GM19328 (cell line): Measurements from ENCODE around the gene SEMA4G.

Experiments used
- ATAC-seq: cut with Tn5 transposase; IDR thresholded peaks from one replicate; pipeline ENCODE4 v1.9.1; 2021; ENCODE audit warnings: mild to moderate bottlenecking, moderate library complexity; ENCODE audit not compliant: unreplicated experiment

SEMA4G gene, protein sequence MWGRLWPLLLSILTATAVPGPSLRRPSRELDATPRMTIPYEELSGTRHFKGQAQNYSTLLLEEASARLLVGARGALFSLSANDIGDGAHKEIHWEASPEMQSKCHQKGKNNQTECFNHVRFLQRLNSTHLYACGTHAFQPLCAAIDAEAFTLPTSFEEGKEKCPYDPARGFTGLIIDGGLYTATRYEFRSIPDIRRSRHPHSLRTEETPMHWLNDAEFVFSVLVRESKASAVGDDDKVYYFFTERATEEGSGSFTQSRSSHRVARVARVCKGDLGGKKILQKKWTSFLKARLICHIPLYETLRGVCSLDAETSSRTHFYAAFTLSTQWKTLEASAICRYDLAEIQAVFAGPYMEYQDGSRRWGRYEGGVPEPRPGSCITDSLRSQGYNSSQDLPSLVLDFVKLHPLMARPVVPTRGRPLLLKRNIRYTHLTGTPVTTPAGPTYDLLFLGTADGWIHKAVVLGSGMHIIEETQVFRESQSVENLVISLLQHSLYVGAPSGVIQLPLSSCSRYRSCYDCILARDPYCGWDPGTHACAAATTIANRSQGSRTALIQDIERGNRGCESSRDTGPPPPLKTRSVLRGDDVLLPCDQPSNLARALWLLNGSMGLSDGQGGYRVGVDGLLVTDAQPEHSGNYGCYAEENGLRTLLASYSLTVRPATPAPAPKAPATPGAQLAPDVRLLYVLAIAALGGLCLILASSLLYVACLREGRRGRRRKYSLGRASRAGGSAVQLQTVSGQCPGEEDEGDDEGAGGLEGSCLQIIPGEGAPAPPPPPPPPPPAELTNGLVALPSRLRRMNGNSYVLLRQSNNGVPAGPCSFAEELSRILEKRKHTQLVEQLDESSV

DNA sequence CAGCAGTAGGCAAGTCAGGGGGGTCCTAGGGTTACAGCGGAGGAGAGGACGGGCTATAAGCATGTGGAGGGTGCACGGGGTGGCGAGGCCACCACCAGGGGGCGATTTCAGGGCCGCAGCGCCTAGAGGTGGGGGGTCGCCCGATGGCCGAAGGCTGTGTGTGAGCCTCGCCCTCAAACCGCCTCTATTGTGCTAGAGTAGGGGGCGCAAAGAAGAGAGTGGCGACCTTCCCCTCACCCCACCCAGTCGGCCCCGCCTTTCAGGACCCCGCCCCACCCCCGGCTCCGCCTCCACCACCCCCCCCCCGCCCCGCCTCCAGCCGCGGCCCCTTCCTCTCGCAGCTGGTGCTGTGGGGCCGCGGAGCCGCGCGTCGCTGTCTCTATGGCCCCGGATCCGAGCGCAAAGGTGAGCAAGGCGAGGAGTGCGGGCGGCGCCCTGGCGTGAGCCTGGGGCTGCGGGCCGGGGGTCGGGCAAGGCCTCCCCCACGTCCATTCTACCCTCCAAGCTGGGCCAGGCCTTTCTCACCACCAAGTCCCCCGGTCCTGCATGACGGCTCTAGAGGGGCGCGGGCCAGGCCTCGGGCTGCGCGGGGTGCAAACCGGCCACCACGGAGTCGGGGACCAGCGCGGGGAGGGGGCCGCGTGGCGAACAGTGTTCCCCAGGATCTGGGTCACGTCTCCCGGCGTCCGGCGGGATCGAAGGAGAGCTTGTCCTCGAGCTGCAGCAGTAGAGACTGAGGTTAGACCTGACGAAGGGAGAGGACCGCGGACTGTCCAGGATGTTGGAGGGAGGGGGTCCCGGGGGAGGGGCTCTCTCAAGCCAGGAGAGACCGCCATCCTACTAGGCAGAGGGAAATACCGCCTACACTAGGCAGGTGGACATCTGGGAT is at the start of gene SEMA4G:
Gene SEMA4G, plus strand, starts transcription at position 318 of the 889 bp plus-strand sequence. CDS start 3,409 bp downstream, outside the sequence.
- no peak for ATAC-seq

DNA sequence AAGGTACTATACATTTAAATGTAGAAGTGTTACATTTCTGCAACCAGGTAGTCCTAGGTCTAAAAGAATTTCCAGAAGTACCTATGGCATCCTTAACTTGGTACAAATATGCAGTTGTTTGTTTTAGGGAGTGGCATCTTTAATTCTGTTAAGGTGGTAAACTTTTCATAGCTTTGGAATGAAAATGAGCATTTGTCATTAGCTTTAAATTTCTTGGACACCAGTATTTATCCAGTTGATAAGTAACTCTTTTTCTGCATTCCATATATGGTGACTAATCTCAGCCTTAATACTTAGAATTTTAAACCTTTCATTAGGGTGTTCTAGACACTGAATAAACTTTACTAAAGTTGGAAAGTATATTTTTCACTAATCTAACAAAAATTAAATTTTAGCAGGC is 45.7 kb upstream of the SEMA4G start:
- ATAC-seq, result no peak

DNA sequence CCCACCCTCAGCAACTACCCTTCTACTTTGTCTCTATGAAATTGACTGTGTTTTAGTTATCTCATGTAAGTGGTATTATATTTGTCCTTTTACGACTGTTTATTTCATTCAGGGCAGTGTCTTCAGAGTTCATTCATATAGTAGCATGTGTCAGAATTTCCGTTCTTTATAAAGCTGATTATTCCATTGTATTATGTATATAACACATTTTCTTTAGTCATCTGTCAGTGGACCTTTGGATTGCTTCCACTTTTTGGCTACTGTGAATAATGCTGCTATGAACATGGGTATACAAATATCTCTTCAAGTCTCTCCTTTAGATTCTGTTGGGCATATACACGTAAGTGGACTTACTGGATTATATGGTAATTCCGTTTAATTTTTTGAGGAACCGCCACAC is 42.0 kb upstream of the SEMA4G start:
- no peak for ATAC-seq

DNA sequence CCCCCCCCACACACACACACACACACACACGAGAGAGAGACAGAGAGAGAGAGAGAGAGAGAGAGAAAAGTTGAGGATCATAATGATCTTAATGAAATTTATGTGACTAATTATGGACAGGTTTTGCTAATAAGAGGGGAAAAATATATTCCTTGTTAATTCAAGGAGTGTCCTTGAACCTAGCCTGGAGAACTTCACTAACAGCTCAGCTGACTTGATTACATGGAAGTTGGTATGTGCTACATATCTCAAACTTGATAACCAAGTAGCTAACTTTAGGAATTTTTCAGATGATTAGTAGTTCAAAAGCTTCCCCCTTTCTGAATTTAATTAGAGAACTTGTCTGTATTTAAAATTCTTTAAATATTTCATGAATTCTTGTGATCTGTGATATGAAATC is 41.3 kb upstream of the SEMA4G start:
- ATAC-seq, result no peak

DNA sequence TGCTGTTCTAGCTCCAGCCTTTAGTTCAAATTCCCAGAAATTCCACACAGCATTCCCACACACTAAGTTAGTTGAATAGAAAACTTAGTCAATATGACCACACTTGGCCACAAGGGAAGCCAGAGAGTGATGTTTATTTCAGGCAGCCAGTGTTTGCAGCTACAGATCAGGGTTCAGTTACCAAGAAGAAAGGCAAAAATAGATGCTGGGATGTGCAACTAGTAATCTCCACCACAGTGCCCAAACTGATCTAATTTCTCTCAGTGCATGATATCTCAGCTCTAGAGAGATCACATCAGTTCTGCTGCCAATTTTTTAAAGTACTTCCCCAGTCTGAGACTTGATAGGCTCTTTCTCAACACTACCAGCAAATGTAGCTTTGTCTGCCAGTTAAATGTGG is 38.9 kb upstream of the SEMA4G start:
- no peak for ATAC-seq

DNA sequence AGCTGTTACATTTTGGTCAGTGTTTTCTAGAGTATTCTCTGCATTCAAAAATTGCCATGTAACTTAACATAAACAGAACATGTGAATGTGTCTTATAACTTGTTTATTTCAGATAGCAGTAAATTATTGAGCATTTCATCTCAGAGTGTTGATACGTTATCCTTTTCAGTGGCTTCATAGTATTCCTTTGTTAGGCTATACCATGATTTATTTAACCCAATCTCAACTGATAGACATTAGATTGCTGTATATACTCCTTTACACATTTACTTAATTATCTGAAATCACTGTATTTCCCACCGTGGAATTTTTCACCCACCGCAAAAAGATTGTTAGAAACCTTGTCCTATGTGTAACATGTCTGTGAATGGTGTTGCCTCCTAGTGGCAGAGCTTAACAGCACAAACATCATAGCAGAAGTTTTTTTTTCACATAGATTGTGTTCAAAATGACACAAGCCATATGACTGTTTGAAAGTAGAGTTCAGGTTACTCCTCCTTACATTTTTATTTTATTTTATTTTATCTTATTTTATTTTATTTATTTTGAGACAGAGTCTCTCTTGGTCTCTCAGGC is 35.1 kb upstream of the SEMA4G start:
- ATAC-seq, result no peak

DNA sequence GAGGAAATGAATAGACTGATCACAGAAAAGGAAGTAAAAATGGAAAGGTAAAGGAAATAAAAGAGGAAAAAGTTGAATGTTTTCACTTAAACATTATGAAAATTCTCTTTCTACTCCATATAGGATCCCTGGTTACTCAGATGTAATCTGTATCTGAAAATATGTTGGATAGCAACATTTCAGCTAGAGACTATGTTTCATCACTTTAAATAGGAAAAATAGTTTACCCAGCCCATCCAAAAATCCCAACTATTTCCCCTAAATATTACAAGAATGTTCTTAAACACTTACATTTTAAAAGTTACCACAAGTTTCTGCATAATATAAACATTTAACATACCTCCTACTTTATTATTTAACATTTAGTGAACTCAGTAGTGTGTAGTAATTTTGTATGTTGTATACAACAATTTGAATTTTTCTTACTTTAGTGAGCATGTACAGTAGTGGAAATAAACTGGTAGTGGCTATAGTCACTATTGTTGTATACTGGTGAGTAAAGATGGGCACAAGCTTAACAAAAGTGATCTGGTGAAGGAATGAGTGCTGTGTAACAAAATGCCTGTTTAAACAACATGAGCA is 29.4 kb upstream of the SEMA4G start:
- no peak for ATAC-seq

DNA sequence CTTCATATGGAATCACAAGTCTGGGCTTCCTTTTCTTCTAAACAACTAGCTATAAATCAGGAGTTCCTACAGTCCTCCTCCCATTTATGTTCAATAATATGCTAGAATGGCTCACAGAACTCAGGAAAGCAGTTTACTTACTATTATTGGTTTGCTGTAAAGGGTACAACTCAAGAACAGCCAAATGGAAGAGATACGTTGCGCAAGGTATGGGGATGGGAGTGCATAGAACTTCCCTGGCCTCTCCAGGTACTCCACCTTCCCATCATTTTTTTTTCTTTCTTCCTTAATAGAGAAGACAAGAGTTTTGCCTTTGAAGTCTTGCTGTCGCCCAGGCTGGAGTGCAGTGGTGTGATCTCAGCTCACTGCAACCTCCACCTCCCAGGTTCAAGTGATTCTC is 27.1 kb upstream of the SEMA4G start:
- no peak for ATAC-seq

DNA sequence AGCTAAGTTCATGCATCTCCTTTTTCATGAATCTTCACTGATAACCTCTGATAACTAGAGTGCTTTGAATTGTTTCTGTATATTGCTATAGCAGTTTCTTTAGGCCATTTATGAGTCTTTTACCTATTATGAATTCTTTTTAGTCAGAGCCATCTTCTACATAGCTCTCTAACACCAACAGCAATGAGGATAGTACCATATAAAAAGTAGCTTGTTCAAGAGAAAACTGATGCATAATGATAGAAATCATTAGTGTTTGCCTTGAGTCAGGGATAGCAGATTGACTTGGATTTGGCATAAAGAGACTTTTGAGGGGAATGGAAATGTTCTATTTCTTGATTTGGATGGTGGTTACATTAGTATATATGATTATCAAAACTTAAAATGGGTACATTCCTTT is 25.8 kb upstream of the SEMA4G start:
- no peak for ATAC-seq

DNA sequence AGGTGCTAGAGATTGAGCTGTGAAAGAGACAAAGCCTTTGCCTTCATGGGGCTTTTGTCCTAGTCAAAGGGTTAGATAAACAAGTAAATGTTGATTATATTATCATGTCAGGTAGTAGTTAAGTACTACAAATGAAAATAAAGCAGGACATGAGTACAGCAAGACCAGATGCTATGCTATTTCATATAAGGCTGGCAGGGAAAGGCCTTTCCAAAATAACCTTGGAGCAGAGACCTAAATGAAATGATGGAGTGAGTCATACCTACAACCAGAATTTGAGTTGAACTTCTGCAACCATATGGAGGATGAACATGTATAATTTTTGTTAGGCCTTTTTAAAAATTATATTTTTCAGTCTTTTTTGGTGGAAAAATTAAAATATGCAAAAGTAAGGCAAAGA is 23.6 kb upstream of the SEMA4G start:
- ATAC-seq, result no peak

DNA sequence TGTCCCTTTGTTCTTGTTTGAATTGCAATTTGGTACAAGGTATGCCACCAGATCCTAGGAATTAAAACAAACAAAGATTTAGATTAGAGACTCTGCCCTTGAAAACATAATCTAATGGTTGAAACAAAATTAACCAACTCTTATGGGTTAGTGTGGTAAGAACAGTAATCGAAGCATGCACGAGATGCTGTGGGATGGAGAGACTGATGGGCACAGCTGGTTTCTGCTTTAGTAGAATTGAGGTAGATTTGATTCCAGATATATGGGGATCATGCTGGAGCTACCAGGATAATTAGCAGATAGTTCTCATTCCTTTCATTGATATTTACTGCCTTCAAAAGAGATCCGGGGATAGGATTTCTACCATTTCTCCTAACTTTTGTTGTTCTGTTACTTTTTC is 20.4 kb upstream of the SEMA4G start:
- no peak for ATAC-seq

DNA sequence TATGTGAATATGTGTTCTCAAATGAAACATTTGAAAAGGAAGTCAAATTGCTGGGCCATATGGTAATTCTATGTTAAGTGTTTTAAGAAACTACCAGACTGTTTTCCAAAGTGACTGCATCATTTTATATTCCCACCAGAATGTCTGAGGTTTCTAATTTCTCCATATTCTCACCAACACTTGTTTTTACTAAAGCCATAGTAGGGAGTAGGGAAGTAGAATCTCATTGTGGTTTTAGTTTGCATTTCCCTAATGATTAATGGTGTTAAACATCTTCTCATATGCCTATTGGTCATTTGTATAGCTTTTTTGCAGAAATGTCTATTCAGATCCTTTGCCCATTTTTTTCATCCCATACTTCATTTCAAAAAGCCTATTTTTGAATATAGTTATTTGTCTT is 9.1 kb upstream of the SEMA4G start:
- no peak for ATAC-seq

DNA sequence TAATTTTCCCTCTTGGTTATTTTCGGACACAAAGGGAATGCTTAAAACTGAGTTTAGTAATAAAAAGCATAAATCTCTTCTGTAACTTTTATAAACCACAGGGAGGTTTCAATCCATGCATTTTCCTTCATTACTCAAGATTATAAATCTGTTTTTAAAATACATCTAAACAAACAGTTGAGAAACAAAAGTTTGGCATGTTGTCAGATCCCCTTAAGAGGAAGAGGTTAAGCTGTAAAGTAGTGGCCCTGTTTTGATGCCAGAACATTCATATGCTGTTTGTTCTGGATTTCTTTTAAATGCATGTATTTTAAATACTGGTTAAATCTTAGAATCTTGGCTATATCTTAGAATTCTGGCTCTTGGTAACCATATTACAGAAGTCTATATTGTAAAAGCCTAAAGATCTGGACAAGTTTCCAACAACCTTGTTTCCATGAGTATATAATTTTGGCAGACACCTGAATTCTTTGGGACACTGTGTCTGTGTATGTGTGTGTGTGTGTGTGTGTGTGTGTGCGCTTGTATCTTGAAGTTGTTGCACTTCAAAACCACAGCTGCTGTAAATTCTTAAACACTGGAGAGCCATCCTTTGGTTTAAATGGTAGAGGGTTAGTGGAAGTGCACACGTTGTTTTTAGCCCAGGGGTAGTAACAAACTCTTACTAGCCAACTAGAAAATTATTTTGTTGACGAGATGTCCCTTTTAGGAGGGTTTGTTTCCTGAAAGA is 6.8 kb upstream of the SEMA4G start:
- no peak for ATAC-seq

DNA sequence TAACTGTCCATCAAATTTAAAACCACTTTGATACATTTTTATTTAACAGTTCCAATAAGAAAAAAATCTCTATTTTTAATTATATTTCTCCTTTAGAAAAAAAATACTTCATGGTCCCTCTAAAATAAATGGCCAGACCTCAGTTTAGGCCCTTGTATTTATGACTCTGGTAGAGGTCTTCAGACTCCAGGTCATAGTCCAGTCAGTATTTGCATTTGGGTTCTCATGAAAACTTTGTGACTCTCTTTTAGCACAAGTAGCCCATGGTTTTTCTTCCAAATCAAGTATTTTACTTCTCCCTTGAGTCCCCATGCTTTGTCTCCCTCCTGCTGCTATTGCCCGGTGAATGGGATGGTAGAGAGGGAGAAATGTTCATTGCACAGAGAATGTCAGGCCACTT is 5.5 kb upstream of the SEMA4G start:
- no peak for ATAC-seq

DNA sequence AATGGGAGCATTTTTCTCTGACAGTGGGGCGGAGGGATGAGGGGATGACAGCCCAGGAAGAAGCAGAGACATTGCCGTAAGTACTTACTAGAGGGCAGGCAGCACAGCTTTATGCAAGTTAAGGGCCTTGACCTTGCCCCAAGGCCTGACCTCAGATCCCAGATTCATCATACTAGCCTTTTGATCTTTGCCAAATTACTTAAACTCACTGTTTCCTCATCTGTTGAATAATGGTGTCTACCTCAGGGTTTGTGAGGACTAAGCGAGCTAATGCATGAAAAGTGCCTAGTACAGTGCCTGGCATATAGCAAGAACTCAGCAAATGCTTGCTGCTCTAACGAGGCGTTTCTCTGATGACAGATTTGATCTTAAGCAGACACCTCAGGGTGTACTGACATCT is 3.5 kb upstream of the SEMA4G start:
- ATAC-seq, result no peak

DNA sequence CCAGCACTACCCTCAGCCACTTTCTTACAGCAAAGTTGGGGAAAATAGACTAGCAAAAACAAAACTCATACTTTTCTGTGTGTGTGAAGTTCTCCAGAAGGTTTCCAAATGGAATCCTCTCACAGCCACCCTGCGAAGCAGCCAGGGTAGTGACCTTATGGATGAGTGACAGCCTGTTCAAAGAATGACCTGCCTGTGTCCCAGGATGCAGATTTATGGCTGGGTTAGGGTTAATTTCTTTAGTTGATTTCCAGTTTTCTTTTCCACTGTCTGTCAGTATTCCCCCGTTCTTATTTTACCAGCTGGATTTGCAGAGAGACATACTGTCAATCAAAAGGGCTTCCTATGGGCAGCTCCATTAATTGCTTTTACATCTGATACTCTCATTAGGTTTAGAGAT is 2.4 kb upstream of the SEMA4G start:
- no peak for ATAC-seq

DNA sequence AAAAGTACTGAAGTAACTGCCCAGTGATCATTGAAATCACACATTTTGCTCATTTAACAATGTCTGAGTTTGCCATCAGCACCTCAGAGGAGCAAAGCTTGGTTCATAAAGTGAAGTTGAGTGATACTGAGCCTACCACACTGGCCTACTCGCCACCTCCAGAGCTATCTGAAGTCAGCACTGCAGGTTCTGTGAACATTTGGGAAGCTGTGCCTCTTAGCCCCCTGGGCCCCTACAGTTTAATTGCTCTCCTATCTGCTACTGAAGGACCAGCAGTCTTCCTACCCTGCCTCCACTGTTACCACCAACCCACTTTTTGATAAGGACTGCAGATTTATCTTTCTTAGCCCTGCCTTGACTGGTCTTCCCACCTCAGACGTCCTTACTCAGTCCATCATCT is 2.0 kb upstream of the SEMA4G start:
- no peak for ATAC-seq

DNA sequence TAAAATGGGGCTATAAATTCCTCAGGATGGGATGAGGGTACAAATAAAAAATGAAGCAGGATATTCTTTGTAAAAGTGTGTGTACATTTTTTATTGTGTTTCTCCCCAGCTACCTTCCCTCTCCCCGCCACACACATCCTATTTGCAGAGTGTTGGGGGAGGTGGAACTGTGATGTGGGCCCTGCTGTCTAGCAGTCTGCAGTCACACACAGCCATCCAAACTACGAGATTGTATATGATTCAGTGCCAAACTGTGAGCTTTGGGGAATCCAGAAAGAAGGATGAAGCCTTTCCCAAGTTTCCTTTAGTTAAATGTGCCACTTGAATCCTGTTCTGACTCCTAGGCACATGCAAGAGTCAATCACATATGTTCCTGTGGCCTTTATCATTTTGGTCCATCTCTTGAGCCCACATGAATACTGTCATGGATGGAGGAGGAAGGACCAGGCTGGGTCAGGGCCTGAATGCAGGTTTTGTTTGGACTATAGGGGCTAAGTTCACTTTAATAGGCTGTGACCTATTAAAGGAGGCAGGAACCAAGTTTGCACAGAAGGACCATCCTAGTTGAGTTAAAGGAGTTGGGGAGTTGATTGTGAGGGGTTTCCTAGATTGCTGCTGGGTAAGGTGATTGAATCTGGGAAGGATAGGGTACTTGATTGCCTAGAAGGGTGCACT is 1.1 kb upstream of the SEMA4G start:
- ATAC-seq, result no peak

DNA sequence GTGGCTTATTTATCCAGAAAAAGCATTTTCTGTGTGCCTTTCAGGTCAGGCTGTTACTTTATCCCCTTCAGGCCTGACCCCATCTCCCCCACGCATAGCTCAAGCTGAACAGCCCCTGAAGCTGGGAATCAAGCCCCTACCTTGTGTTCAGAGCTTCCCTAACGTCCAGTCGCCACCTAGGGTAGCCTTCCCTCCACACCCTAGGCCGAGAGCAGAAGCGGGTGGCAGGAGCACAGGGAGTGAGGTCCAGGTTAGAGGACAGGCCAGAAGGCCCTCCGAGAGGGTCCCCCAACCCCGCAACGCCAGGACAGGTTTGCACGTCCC is 479 bp upstream of the SEMA4G start:
- ATAC-seq, result no peak
